Epithelial cell of esophagus (primary cell): ENCODE measurements around the gene ADH4.
A peak's percentile ranks its signal among the peaks of the same experiment; 100 is the strongest.
"Not testable (repeated sequence)": the region's sequence is repeated elsewhere in the genome, so short reads cannot be mapped to it uniquely, and the experiment has no call there.

Experiments
- DNase-seq: peaks from one replicate; pipeline ENCODE4 v3.0.0; 2010; ENCODE audit warnings: low read depth
- H3K4me3 ChIP-seq: 2 replicates; pipeline ENCODE4 v1.5.1; 2011; ENCODE audit warnings: mild to moderate bottlenecking, low read length, control low read depth
- CTCF ChIP-seq: IDR thresholded peaks from 2 replicates; pipeline ENCODE4 v1.5.1; 2011; ENCODE audit warnings: low read depth, mild to moderate bottlenecking, low read length, control low read depth, inconsistent platforms; ENCODE audit not compliant: insufficient read depth; ENCODE audit errors: missing control alignments

The ADH4 gene

GRCh38 chr4:99135541-99136162, 8.4 kb downstream of the ADH4 start:
- no peak for TF ChIP-seq CTCF
- DNase-seq: no peak
- no peak overlapping the region for H3K4me3 ChIP-seq

GRCh38 chr4:99134586-99134985, 9.5 kb downstream of the ADH4 start:
- no peak for TF ChIP-seq CTCF
- H3K4me3 ChIP-seq: no peak overlapping the region
- no peak for DNase-seq

GRCh38 chr4:99131378-99131777, 12.7 kb downstream of the ADH4 start:
- no peak overlapping the region for H3K4me3 ChIP-seq
- no peak for DNase-seq
- no peak for TF ChIP-seq CTCF

- no peak for TF ChIP-seq CTCF
- no peak overlapping the region for H3K4me3 ChIP-seq
- DNase-seq: no peak
Observed at GRCh38 chr4:99126376-99126775, 17.7 kb downstream of the ADH4 start.

- DNase-seq: no peak
- TF ChIP-seq CTCF: no peak
- H3K4me3 ChIP-seq: no peak overlapping the region
Observed at GRCh38 chr4:99121008-99121407, 23.1 kb downstream of the ADH4 start.

GRCh38 chr4:99120501-99120900, 23.6 kb downstream of the ADH4 start:
- TF ChIP-seq CTCF: no peak
- H3K4me3 ChIP-seq: no peak overlapping the region
- DNase-seq: peak; percentile 18

- H3K4me3 ChIP-seq: no peak overlapping the region
- DNase-seq: peak; percentile 27
- no peak for TF ChIP-seq CTCF
Observed at GRCh38 chr4:99117876-99118693, 26.0 kb downstream of the ADH4 start.

- not testable (repeated sequence) for DNase-seq
Observed at GRCh38 chr4:99117122-99117841, 26.8 kb downstream of the ADH4 start.

GRCh38 chr4:99109286-99109685, 34.8 kb downstream of the ADH4 start:
- DNase-seq, H3K4me3 ChIP-seq: not testable (repeated sequence)

More at GRCh38 chr4:99117122-99117841, 26.8 kb downstream of the ADH4 start:
- not testable (repeated sequence) for H3K4me3 ChIP-seq
